Suppressor macrophage (primary cell): ENCODE results near the gene SHISA4.
"Not testable (repeated sequence)": the region's sequence is repeated elsewhere in the genome, so short reads cannot be mapped to it uniquely, and the experiment has no call there.

Experiments used
- DNase-seq, 4 experiments: peaks; one replicate each; pipeline ENCODE4 v3.0.0-alpha.2; 2020 to 2022

The SHISA4 gene

DNA sequence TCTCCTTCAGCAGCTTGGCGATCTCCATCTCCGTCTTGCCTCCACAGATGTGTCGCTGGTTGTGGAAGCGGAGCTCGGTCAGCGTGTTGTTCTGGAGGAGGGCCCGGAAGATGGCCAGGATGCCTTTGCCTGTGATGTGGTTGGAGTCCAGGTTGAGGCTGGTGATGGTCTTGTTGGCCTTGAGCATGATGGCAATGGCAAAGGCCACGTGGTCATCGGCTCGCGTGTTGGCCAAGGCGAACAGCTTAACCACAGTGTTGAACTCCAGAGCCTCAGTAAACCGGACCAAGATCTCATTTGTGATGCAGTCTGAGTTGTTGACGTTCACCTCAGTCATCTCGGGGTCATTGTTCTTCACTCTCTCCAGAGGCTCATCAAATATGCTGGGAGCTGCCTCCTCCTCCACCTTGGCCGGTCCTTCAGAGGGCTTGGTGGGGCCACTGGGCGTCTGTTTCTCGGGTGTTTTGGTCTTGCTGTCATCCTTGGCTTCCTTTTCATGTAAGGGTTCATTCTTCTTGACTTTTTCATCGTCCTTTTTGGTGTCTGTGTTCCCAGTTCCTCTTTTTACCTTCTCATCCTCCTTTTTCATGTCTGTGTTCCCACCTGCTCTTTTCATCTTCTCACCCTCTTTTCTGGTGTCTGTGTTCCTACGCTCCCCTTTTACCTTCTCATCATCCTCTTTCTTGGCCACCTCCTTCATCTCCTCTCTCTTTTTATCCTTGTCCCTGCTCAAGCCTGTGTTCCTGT is 11.2 kb downstream of the SHISA4 start:
- DNase-seq, result no peak

DNA sequence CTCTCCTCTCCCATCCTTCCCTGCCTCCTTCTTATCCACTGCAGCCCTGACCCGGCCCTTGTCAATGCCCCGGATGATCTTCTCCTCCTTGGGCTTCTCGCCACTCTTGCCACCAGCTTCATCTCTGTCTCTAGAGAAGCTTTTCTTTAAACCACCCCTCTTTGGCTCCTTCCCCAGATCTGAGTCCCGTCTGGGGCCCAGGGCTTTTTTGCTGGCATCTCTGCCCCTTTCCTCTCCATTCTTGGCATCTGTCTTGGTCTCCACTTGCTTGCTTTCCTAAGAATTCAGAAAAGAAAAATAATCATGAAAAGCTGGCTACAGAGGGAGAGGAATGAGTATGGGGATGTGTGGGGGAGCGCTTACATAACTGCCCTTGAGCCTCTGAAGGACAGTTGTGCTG is 11.8 kb downstream of the SHISA4 start:
- DNase-seq, result no peak

DNA sequence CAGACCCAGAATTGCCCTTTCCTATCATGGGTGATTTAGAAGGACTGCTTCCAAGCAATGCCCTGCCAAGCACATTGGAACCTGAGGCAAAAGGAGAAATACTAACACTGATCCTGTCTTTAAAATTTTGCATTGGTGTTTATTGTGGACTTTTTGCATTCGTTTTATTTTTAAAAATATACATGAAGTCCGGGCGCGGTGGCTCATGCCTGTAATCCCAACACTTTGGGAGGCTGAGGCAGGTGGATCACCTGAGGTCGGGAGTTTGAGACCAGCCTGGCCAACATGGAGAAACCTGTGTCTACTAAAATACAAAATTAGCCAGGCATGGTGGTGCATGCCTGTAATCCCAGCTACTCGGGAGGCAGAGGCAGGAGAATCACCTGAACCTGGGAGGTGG is 12.3 kb downstream of the SHISA4 start:
- not testable (repeated sequence) for DNase-seq

DNA sequence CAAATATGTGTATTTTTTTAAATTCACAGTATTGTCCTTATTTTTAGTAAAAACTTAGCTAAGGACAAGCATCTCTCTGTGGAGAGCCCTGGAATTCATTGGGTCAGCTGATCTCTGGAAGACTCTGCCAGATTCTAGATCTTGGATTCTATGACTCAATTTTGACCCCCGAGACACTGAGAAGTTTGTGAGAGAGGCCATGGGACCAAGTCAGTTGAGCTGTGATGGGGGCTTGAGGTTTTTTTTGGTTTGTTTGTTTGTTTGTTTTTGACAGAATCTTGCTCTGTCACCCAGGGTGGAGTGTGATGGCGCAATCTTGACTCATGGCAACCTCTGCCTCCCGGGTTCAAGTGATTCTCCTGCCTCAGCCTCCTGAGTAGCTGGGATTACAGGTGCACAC is 13.5 kb downstream of the SHISA4 start:
- no peak for DNase-seq

DNA sequence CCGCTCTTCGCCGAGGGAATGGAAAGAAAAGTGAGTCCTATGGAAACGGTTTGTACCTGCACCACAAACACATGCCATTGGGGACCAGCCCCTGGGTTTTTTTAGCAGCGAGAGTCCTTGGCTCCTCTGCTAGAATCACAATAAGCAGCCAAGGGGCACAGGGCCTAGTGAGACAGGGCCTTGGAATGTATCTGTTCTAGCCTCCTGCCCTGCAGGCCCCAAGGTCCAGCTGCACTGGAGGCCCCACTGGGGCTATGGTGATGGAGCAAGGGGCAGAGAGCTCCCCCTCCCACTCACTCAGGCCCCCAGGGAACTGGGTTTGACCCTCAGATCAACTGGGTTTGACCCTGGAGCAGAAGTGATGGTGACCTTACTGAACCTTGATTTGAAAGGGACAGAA is 14.4 kb downstream of the SHISA4 start:
- DNase-seq, result no peak

DNA sequence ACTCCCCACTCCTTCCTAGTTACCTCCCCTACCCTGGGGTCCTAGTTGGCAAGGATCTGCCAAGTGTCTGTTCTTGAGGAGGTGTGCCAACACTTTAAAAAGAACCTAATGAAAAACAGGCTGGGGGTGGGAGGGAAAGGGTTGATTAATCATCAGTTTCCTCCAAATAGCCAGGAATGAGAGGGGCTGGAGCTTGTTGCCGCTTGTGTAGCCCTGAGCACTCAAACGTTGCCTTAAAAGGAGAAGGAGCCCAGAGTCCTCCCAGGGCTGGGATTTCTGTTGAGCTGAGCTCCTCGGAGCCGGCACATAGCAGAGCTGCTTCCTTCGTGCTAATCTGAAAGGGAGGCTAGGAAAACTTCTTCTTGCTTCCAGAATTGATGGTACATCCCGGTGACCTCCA is 15.9 kb downstream of the SHISA4 start:
- no peak for DNase-seq

DNA sequence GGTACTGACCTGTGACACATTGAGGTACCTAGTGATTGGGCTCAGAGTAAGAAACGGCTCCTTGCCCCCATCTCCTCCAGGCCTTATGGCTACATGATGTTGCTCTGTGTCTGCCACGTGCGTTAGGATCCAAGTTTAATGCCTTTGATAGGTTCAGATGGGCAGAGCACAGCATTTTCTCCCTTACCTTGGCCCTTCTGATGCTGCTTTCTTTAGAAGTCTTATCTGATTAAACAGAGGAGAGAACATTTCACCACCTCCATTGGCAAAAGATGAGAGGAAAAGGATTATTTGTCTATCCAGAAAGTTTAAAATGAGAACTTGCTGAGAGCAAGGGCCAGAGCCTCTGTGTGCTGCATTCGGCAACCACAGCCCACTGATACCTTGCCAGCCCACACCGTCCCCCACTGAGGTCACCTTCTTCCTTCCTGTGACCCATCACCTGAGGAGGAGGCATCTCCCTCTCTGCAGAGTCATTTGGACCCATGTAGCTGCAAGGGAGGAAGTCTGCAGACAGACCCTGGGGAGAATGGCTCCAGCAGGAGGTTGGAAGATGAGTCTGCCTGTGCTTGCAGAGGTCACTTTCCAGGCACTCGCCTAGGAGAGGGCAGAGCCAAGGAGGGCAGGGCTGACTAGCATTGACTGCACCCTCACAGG is 16.7 kb downstream of the SHISA4 start:
- DNase-seq, result no peak

DNA sequence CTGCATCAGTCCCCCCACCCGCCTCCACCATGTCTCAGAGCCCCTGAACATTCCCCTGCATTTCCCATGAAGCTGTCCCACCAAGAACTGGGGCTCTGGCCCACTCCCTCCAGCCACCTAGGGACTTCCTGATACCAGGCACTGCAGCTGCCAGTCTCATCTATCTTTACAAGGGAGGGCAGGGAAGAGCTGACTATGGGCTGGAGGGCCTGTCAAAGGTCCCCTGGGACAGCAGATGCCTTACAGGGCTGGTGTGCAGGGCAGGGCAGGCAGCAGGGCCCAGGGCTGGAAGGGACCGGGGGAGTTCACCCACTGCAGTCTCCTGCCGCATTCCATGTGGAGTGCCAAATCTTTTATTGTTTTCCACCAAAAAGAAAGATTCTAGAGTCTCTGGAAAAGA is 17.6 kb downstream of the SHISA4 start:
- no peak for DNase-seq

DNA sequence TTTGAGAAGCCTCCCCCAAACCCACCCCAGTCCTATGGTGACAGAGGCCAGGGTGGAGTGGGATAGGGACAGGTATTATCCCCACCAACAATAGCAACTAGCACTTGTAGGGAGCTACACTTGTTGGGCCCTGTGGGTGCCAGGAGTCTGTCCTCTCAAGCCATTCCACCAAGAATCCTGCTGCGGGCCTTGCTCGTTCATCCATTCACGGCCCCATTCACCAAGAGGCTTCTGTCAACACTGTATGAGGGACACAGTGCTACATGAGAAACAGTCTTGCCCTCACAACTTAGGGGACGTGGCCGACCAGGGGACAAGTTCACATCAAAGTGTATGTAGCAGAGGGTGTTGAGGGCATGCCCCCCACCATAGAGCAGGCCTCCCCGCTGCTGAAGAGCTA is 18.9 kb downstream of the SHISA4 start:
- no peak for DNase-seq

DNA sequence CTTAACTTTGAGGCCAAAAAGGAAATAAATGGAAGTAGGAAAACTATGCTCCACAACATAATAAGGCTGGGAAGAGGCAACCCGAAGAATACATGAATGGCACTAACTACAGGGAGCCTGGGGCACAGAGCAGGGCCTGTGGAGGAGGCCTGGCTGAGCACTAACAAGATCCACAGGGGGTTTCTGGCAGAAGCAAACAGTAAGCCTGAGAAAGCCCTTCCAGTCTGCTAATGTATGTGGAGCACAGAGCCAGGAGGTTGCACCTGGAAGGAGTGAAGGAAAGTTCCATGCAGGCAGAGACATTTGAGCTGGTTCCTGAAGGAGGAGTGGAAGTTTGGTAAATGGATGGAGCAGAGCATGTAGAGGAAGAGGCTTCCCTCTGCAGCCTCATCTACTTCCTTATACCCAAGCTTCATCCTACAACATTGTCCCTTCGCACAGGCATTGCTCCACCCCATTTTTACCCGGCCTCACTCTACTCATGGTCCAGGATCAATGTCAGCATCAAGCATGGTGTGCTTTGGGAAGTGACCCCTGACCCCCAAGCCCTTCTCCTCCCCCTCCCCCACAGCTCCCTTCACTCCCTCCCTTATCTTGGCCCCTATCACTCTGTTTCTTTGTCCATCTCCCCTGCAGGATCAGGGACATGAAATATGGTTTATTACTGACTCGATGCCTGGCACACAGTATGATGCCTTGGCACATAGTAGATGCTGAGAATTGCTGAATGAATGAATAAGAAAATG is 23.3 kb downstream of the SHISA4 start:
- no peak for DNase-seq

DNA sequence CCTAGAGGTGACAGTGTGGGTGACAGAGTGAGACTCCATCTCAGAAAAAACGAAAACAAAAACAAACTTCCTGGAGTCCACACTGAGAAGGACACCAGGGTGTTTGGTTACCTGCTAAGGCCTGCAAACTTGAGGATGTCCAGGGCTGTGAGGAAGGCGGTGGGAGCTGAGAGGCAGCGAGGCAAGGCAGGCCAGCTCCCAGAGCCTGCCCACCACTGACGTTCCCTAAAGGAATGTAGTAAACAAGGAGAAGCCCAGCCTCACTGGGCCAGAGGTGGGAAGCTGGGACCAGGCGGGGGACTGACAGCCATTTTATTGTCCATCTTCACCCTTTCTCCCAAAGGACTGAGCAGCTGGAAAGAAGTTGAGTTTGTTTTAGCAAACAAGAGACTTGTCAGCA is 24.1 kb downstream of the SHISA4 start:
- DNase-seq, result no peak

DNA sequence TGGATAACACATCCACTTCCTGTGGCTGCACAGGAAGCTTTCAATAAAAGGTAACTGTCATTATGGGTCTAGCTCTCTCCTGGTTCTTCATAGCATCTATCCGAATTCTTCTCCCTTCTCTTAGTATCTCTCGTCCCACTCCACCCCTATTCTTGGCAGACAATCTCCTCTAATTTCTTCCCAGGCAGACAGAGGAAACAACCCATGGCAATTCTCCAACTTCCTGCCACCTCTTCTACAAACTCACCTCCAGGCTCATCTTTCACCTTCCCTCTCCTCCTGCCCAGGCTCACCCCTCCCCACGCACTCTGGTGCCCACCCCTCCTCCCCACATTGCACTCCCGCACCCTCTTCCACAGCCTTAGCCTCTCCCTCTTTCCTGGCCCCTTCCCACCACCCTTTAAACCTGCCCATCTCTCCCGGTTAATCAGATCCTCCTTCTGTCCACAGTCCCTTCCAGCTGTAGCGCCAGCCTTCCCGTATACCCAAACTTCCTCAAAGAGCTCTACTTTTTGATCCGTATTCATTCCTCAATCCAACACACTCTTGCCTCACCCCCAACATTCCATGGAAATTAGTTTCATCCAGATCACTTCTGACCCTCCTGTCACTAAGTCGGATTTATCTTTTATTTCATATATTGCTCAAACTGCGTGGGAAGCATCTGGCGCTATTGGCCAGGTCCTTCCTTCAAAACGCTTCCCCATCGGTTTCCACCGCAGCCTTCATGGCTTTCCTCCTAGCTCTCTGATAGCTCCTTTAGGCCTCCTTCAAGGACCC is 25.9 kb downstream of the SHISA4 start:
- DNase-seq, result no peak

DNA sequence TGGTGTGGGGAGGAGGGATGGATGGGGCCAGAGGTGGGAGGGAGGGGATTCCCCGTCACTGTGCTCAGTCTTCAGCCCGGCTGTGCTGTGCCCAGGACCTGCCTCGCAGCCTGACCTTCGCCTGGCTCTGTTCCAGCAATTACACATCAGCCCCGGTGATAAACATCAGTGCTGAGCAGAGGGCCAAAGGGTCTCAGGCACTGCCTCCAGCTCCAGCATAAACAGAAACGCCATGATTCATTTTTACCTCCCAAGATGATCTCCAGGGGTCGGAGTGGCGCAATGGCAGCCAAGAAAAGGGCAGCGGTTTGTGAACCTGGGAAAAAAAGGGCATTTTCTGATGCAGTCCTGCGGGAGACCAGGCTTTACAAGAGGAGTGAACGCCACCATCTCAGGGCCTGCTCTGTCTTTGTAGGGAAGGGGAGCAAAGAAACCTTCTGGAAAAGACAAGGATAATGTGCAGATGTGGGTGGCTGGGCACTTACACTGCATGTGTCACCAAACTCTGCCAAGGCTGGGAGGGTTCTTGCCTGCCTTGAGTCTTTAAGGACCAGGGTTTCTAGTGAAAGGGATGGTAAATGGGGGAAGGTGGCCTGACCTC is 28.1 kb downstream of the SHISA4 start:
- no peak for DNase-seq

DNA sequence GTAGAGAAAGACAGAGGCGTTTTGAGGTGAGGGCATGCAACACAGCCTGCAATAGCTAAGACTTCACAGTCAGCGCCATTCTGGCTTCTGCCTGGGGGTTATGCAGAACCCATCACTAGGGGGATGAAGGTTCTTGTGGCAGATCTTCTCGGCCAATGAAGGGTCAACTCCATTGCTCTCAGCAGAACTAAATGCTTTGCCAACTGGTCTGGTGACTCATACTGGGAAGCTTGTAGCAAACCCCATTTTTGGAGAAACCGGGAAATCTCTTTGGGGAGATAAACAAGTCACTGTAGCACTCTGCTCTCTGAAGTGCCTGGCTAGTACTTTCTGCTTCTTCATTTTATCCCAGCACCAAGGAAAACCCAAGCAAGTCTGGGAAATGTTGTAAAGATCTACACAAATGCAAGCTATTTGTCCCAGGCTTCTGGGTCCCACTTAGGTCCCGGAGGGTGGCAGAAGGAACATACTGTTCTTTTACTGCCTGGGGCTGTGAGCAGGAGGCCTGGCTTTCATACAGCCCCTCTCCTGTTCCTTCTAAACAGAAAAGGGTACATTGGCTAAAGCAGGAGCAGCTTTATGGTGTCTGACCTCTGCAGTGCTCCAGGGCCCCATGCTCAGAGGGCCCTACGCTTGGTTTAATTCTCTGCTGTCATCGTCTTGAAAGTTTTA is 28.8 kb downstream of the SHISA4 start:
- no peak for DNase-seq

DNA sequence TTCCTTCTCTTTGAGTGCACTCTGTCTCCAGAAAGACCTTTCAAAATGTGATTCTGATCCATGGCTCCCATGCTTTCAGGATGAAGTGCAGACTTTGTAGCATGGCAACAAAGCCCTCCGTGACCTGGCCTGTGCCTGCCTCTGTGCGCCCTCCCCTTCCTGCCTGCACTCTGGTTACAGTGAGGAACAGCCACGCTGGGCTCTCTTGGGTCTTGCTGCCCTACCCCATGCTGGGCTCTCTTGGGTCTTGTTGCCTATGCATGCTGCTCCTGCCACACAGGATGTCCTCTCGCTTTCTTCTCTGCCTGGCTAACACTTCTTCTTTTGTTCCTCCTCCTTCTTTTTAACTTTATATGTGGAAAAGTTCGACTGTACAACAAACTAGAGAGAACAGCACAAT is 29.6 kb downstream of the SHISA4 start:
- DNase-seq, result no peak

DNA sequence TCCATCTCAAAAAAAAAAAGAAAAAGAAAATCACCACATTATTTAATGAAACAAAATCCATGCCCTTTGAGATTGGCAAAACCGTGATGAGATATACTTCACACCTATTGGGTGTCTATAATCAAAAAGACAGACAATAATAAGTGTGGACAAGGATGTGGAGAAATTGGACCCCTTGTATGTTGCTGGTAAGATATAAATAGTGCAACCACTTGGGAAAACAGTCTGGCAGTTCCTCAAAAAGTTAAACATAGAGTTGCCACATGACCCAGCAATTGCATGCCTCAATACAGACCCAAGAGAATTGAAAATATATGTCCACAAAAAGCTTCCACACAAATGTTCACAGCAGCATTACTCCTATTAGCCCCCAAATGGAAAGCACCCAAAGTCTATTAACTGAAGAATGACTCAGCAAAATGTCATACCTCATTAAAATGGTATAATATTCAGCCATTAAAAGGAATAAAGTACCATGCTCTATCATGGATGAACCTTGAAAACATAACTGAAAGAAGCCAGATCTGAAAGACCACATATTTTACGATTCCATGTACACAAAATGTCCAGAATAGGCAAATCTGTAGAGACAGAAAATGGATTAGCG is 33.4 kb downstream of the SHISA4 start:
- no peak for DNase-seq

DNA sequence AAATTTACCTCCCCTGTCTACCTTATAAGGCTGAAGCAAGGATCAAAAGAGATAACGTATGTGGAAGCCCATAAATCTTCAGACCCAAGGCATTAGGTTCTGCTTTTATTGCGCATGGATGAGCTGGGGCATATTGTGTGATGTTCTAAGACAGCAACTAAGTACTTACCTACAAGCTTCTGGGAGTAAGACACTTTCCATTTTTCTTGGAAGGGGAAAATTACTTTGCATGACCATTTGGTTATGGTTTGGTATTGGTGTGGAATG is 36.5 kb downstream of the SHISA4 start:
- DNase-seq, result no peak

DNA sequence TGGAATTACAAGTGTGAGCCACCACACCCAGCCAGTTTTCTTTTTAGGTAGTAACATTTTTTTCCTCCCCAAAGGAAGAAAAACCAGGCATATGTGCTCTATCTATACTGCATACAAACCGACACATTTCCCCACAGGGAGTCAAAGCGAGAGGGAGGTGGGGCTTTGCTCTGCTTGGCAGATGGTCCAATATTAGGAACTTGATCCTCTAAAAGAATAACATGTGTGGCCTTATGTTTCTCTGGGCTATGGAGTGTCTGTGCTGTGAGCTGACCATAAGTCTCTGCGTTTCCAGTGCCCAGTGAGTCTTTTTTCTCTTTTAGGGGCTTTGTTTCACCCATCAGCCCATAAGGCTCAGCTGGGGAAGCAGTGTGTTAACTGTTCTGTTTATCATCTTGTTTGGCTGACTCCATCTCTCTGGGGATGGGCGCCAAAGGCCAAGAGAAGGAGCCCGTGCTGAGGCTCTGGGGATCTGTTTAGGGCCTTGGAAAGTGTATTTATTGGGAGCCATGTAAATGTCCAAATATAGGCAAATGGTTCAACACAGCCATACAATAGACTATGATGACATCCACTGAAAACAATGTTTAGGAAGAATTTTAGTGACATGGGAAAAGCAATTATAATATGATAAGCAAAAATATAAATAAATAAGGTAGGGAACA is 37.4 kb downstream of the SHISA4 start:
- no peak for DNase-seq

DNA sequence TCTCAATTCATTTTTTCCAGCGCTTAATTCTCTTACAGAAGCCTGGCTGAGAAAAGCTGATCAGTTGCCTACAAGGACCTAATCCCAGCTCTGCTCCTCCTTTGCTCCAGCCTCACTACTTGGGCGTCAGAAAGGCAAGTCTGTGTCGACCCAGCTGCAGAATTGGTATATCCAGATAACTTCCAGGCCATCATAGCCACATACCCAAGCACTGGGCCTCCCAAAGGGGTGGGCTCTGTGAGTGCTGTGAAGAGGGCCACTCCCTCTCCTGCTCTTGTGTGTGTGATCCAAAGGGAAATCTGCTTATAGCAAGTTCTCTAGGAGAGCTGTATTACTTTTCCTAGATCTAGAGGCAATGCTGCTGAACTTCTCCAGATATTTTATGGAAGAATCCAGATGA is 39.6 kb downstream of the SHISA4 start:
- DNase-seq, result no peak

DNA sequence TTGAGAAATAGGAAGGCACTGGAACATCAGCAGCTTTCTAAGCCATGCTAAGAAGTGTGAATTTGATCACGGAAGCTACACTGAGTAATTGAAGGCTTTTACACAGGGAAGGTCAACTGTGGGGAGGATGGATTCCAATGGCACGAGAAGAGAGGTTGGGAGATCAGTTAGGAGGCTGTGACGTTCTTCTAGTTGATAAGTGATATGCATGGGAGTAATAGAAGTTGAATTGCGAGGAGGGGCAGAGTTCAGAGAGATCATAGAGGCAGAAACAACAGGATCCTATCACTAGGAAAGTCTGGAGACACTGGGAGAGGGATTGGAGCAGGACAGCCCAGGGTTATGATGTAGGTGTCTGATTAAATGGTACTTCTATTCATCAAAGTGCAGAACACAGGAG is 41.4 kb downstream of the SHISA4 start:
- no peak for DNase-seq

DNA sequence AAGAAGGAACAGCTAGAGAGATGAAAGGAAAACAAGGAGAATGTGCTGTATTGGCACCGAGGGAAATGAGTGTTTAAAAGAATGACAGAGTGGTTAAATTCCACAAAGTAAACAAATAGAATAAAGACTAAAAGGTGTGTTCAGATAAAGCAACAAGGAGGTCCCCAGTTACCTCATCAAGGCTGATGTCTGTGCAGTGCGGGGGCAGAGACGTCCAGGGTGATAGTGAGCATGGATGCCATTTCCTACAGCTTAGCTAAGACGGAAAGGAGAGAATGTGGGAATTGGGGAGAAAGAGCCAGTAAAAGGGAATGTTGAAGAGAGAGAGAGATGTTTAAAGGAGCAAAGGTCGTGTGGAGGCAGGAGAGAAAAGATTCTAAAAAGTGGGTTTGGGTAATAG is 42.1 kb downstream of the SHISA4 start:
- DNase-seq, result no peak
